HG02884 (cell line): ENCODE results near the gene WDR20.

ENCODE experiments used
- ATAC-seq: cut with Tn5 transposase; IDR thresholded peaks from one replicate; pipeline ENCODE4 v1.9.1; 2021; ENCODE audit warnings: mild to moderate bottlenecking, moderate library complexity; ENCODE audit not compliant: unreplicated experiment

WDR20 gene

DNA sequence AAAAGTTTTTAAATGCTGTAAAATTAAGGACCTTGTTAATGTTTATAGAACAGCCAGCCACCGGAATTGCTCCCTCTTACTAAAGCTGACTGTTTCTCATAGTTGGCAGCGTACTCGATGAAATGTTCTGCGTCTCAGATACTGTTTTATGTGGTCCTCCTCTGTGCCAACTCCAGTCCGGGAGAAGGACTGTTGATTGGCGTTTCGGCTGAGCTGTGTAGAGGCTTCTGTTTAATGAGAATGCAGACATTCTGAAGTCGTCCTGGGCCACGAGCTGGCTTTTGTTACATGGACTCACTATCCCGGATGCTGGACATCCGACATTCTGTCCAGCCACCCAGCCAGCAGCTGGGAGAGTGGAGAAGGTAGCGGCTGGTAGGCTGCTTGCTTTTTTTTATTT is 75.4 kb downstream of the WDR20 start:
- ATAC-seq, result no peak

DNA sequence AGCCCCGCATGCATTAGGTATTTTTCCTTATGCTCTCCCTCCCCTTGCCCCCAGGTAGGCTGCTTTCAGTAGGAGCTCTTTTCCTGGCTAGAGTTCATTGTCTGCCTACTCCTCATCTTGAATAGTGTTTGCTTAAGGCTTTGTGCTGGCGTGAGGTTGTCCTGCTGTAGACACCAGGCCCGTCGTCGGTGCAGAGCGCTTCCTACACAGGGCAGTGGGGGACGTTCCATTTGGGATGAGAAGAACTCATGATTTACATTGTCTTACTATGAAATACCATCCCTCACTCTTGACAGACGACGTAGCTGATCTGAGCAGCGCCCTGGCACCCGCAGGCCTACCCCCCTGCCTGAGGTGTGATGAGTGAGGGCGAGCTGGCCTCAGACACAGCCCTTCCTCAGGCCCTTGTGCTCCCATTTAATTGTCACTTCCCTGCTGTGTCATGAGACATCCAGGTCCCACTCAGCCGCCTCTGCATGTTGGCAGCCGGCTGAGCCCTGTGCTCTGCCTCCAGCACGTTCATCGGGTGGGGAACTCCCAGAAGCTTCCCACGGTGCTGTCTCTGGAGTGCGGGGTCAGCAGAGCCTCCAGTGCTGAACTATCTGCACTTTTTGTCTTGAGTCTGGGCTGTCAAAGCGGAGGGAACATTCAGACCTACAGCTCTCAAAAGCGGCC is 76.0 kb downstream of the WDR20 start:
- no peak for ATAC-seq

DNA sequence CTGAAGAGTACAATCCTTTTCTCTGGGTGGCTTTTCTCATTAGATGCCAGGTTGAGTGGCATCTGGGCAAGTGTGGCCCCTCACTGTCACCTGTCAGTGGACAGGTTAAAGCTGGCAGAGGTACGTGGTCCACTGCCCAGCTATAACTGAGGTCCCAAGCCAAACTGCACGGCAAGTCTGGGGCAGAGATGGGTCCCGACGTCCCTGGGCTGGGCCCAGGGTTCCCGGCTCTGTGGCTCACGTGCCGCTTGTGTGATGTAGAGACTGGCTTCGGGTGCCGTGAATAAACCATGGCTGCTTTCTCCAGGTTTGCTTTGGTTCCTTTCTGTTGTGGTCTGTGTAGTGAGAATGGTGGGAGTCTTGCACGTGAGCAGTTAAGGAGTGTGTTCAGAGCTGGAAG is 77.7 kb downstream of the WDR20 start:
- no peak for ATAC-seq

DNA sequence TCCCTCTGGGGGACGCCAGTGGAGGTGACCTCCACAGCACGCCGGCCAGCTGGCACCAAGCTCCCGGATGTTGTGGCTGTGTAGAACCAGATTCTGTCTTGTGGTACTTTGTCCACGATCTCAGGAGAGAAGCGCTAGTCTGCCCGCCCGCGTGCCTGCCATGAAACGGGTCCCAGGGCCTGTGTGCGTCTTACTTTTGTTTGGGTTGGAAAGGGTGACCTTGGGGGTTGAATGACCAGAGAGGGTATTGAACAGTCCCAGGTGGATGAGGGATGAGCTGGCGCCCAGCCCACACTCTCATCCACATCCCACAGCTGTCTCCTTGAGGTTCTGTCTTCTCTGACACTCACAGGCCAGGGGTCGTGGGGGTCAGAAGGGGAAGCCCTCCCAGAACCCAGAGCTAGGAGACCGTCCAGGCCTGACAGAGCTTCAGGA is 78.3 kb downstream of the WDR20 start:
- no peak for ATAC-seq

DNA sequence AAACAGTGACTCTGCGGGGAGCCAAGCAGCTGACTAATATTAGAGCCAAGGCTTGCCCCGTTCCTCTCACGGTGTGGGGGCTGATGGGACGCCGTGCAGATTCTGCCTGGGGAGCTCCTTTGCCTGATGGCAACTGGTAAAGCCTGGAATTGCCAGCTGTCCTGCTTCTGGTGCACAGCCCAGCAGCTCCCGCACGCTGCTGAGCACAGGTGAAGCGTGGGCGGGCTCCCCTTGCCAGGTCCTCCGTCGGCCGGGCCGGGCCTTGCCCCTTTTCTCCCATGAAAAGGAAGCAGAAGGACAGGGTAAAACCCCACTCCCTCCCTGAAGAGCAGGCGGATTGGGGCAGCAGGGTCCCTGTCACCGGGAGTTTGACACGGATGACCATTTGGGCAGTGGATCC is 79.0 kb downstream of the WDR20 start:
- ATAC-seq, result no peak

DNA sequence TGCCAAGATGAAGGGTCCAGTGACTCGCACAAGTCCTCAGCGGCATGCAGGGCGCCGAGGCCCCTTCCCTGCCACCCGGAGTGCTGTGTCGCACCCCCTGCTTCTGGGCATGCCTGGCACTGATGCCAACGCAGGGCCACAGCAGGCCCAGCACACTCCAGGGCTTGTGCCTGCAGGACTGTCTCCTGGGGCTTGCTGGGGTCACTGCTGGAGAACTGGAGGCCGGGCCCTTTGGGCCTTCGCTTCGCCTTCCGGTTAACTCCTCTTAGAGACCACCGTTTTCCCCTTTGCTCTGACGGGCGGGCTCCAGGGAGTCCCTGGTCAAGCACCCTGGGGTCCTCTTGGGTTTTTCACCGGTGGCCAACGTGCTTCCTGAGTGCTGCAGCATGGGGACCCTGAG is 79.6 kb downstream of the WDR20 start:
- ATAC-seq, result no peak

DNA sequence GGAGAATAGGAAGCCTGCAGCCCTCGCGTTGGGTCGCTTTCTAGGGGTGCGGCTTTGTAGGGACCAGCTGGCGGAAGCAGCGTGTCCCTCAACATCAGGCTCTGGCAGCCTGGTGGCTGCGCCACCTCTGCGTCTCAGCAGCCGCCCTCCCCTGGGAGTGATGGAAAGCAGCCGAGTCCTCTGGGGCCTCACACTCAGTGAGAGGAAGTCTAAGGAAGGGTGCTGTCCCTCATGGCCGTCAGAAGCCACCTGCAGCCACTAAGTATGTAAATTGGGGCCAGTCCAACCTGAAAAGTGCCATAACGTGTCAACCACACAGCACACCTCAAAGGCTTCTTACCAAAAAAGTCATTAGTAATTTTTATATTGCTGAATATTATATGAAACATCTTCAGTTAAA is 80.3 kb downstream of the WDR20 start:
- peak; percentile 74 for ATAC-seq

DNA sequence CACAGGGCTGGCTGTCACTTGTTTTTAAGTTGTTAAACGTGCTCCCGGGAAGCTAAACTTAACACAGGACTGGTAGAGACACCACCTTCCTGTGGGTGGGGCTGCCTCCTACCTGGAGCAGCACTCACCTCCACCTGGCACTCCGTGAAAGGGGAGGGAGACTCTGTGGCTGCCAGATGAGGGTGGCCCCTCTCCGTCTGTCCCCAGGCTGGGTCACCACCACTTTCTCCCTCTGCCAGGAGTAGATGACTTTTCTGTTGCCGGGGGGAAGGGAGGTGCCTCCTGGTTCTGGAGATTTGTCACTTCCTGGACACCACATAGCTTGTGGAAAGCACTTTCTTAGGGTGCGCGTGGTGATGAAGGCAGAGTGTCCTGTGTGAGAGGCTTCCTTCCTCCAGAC is 81.3 kb downstream of the WDR20 start:
- no peak for ATAC-seq

DNA sequence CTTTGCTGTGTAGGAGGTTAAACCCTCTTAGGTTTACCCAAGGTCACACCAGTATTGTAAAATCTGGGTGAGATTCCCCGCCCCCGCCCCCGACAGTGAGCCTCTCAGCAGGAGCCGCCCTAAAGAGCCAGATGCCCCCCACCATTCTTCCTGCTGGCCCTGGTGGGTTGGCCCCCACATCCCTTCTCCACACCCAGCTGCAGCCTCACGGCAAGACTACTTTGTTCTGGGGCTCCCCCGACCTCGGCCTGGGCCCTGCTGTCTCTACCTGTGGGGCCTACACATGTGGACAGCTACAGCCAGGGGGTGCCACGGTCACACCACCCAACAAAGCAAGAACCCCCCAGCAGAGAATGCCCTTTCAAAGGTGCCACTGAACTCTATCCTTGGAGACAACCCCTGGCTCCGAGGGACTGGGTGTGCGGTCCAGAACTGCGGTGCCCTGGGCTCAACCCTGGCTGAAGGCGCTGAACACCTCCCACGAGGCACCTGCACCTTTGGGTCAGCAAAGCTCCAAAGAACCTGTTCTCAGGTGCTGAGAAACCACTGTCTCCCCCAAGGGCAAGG is 82.4 kb downstream of the WDR20 start:
- ATAC-seq, result no peak

DNA sequence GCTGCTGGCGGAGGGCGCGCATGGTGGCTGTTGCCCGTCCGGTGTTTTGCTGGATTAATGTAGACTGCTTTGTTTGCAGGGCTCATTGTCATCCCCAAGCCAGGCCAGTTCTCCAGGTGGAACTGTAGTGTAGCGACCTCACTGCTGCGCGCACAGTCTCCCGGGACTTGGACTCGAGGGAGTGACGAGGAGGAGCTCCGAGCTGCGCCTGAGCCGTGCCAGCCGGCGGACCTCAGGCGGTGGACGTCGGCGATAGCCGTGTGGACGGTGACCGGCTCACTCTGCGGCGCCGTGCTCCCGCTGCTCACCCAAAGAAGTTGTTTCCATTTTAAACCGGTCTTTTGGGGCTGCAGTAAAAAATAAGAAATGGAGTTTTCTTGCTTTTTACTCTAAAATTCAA is 83.1 kb downstream of the WDR20 start:
- no peak for ATAC-seq

DNA sequence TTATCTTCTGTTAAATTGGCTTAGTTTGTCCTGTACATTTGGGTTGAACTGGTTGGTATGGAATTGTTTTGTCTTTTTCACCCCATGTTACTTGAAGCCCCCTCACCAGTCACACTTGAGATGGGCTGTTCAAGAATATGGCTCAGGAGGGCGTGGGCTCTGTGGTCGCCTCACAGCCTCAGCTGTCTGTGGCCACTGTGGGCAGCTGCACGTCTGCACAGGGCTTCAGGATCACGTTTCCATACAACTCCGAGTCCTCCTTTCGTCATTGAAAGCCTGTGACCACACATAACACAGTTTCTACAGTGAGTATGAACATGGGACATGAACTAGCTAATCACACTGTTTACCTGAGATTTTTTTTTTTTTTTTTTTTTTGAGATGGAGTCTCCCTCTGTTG is 84.0 kb downstream of the WDR20 start:
- no peak for ATAC-seq

DNA sequence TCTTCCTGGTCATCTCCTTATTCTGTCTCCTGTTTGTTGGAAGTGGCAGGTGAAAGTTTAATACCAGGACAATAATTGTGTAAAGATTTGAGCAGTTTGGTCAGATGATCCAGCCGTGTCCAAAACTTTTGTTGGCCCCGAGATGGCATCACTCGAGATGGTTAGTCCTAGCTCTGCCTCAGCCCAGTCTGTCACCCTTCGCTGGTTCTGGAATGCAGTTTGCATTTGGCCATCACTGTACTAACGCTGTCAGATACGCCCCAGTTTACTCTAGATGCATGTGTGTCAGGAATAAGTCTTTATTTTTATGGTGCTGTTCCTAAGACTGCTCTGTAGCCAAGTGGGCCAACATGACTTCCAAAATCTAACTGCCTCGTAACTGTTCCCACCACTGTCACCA is 85.7 kb downstream of the WDR20 start:
- no peak for ATAC-seq

DNA sequence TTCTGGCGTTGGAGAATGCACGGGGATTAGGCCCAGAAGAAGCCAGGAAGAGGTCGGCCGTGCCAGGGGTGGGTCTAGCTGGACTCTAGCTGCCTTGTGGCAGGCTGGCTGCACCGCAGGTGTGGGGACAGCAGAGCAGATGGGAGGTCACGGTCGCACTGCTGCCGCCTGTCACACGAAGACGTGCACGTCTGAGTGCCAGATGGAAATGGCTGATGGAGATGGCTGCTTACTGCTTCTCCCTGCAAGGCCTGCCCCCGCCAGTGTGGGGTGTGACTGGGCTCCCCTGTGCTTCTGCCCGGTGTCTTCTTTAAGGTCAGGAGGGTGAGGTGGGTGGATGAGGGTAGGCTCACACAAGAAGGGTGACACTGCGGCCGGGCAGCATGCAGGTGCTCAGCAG is 86.2 kb downstream of the WDR20 start:
- ATAC-seq, result no peak

DNA sequence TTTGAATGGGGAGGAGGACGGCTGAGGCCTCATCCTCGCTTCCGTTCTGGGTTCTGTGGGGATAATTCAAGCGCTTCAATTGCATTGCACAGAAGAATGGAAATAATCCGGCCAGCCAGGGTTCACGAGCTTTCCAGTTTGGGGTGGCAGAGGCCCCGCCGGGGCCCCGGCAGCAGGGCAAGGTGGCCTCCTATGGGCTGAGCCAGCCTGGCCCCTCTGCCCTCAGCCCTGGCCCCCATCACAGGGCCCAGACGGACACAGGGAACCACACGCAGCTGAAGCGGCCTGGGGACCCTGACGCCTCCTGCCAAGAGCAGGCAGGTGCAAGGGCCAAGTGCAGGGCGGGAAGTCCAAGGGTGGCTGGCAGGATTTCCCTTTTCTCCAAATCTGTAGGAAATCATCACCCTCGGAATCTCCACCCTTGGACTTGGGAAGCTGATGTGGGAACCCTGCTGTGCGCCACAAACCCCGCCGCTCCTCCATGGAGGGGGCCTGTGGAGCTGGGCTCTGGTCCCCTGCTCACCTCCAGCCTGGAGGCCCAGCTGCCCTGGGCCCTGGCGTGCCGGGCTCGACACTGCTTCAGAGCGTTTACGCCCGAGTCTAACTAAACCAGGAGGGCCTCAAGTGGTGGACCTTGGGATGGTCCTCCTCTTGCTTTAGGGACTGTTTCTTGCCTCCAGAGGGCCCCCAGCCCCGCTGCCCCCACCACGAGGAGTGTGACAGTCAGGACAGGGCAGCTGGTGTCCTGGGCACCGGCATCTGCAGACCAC is 86.8 kb downstream of the WDR20 start:
- no peak for ATAC-seq

DNA sequence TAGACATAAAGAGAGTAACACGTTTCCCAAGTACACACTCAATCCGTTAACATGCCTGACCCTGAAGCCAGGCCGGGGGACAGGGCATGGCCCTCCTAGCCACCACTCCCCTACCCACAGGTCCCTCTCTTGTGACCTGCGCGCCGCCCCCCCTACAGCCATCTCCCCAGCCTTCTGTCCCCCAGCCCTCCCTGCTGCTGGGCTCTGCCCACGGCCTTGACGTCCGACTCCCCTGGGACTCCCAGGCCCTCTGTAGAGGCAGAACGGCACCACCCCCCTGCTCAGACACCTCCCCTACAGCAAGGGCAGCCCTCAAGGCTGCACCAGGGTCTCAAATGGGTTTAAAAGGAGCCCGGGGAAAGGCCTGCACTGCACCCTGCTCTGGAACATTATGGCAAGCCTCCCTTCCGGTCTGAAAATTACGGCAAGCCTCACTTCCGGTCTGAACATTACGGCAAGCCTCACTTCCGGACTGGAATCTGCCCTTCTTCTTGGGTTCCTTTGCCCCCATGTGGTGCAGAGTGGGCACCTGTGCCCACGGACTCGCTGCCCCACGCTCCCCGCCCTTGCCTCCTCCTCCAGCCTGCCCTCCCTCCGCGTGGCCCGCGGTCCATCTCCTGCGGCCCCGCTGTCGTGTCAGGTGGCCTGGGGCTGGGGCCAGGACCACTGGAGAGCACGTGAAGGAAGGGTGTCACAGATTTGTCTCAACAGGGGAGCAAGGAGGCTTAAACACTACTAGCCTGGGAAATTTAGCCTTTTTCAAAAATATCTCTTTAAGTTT is 87.7 kb downstream of the WDR20 start:
- no peak for ATAC-seq

DNA sequence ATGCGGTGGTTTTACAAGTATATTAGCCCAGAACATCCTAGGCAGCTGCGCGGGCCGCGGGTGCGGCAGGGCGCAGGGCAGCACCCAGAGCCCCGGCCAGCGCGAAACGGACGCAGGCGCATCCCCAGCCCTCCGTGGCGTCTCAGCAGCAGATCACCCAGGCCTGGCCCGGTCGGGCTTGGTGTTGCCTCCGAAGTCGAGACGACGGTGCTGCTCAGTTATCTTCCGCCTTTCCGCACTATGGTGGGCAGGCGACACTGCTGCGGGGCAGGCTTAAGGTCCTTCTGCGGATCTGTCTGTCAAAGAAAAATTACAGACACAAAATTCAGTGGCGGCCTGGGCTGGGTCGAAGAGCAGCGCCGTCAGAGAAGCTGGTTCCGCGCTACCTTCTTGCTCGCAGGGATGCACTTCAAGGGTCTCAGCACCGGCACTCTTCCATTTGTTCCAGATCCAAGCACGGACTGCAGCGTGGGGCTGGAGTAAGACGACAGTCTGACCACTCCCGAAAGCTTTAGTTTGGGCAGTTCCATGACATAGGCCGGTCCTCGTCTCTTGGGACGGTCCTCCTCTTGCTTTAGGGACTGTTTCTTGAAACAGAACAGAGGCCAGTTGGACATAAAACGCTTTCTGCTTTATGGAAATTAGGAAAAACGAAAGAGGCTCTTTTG is 89.5 kb downstream of the WDR20 start:
- no peak for ATAC-seq

DNA sequence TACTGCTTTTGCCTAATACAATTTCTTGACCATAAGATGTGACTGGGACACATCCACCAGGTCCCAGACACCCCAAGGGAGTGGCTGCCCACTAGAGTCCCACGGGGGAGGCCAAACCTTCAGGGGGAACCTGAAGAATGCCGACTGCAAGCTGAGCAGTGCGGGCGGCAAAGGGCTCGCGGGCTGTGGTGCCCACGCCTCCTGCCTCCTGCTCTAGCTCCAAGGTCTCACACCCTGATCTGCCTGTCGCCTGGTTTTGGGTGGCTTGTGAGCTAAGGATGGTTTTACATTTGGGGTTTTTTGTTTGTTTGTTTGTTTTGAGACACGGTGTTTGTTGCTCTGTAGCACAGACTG is 90.0 kb downstream of the WDR20 start:
- no peak for ATAC-seq

DNA sequence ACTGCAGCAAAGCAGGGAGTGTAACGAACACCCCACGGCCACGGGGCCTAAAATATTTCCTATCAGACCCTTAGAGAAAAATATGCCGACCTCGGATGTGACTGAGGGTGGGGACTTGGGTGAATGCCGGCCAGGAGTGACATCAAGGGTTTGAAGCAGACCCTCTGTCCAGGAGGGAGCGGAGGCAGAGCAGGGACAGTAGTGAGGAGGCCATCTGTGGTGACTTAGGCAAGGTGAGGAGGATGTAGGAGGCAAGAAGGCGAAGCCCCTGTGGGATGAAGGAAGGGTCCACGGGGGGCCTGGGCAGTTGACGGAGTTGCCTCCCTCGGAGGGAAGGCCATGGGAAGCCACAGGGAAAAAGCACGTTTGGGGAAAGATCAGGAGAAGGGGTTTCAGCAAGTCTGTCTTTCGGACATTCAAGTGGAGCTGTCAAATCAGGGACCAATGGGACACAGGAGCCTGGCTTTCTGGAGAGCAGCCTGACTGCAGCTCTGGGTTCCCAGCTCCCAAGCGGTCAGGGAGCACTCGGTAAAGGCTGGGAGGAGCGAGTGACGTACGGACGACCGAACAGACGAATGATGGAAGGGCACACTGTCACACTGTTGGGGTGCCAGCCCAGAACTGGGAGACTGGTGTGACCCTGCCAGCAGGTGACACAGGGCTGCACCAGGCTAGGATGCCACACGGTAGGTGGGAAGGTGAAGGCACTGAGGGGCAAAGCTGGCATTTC is 90.9 kb downstream of the WDR20 start:
- no peak for ATAC-seq

DNA sequence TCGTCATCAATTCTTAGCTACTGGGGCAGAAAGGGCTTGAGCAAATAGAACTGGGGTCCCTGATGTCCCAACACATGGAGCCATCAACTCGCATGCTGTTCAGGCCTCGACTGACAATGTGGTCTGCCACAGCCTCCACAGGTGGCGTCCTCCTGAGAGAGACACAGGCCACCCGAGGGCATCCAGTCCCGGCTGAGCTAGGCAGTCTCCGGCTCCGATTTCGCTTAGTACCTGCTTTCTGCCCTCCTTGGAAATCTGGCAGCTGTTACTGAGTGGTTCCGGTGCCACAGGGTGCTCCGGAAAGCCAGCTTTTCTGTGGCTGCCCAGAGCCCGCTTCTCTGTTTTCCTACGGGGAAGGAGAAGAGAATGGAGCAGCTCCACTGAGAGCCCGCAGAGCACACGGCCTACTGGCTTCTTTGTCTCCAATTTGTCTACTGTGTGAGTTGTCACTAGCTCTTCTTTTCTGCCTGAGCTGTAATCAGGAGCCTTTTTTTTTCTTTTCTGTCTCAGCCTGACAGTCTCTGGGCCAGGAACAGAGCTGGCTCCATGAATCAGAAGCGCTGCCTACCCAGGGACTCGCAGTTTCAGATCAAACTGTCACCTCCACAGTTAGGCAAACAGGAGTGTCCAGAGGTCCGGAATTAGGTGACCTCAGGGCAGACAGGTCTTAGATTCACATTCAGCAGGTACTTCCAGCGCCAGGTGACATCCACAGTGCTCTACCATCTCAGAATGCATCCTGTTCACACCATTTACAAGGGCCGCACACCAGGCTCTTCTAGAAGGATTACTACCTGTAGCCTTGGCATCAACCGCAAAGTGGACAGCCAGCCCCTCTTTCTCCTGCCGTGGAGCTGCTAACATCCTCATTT is 92.0 kb downstream of the WDR20 start:
- ATAC-seq, result no peak

DNA sequence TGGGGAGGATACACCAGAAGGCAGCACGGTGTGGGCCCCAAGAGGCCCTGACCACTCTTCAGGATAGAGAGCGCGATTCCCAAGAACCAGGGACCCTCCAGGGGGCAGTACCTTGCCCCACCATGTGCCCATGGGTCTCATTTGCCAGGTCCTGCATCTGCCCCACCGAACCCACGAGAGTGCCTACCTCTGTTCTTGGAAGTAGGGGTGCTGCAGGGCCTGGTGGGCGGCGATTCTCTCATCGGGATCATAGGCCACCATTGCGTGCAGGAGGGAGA is 92.6 kb downstream of the WDR20 start:
- no peak for ATAC-seq
